ENCODE measurements around the gene ALPL. TPM values are rescaled to one million over a fixed set of nuclear protein-coding genes. Genes with fewer than 3 reads are reported as not detected.

Gene ALPL
- total and polyA plus RNA-seq, 12 donors = 21.9 to 752 (median 70.6) TPM

DNA sequence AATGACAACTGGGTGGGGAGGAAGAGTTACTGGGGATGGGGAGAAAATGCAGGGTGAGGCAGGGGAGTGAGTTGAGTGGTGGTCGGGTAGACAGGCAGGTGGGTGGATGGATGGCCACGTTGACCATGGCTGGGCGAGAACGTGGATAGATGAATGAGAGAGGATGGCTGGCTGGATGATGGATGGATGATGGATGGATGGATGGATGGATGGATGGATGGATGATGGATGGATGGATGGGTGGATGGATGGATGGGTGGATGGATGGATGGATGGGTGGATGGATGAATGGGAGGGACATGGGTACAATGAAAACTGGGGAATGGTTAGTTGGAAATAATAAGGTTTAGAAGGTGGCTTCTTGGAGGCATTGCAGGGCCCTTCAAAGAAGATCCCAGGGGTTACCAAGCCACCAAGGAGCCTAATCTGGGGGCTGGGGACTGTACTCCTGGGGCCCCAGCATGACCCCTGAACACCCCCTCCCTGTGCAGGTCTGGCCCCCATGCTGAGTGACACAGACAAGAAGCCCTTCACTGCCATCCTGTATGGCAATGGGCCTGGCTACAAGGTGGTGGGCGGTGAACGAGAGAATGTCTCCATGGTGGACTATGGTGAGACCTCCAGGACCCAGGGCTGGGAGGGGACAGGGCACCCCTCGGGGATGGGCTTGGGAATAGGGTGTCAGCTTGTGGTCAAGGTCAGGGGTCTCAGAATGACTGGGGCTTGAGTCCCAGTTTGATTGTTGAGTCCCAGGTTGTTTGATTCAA lies 67.0 kb downstream of the ALPL start:
- no peak overlapping the region for H3K4me3 ChIP-seq
- 86 to 95% (median 91%) methylated on average over 5 to 7 of the region's 7 CpGs for WGBS, 4 donors
- H3K9me3 ChIP-seq (replicated peaks in 1 of 3) = no peaks in the 10 kb centered on the region
- no peaks in the 10 kb centered on the region for H3K4me1 ChIP-seq (replicated peaks in 1 of 2)
- intact Hi-C loops (cut with DNase I) = loop anchor here in 1 of 2 donors (10.0 kb wide), 1 partner anchor 201 kb away; no protein-coding TSS in a partner anchor
- TF ChIP-seq, protein P1, sequence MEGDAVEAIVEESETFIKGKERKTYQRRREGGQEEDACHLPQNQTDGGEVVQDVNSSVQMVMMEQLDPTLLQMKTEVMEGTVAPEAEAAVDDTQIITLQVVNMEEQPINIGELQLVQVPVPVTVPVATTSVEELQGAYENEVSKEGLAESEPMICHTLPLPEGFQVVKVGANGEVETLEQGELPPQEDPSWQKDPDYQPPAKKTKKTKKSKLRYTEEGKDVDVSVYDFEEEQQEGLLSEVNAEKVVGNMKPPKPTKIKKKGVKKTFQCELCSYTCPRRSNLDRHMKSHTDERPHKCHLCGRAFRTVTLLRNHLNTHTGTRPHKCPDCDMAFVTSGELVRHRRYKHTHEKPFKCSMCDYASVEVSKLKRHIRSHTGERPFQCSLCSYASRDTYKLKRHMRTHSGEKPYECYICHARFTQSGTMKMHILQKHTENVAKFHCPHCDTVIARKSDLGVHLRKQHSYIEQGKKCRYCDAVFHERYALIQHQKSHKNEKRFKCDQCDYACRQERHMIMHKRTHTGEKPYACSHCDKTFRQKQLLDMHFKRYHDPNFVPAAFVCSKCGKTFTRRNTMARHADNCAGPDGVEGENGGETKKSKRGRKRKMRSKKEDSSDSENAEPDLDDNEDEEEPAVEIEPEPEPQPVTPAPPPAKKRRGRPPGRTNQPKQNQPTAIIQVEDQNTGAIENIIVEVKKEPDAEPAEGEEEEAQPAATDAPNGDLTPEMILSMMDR (IDR thresholded peaks at IDR 0.05) = no peak
- TF ChIP-seq POLR2A (IDR thresholded peaks at IDR 0.05) = no peak
- H3K27ac ChIP-seq = no peak overlapping the region
- no peak for DNase-seq
- H3K36me3 ChIP-seq (replicated peaks in 1 of 2) = no peaks in the 10 kb centered on the region
- no peaks in the 10 kb centered on the region for H3K27me3 ChIP-seq

DNA sequence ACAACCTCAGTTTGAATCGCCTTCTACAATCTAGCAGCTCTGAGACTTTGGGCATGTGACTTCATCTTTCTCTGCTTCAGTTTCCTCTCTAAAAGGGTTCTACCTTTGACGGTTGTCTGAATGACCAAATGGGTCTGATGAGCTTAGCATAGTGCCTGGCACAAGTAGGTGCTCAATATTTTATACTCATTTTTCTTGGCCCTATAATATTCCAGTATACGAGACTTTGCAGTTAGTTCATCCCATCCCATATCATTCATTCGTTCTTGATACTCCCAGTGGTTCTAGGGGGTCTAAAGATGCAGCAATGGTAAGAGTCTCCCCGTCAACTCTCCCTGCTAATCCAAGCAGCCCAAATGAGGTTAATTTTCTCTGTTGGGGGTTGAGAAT lies 67.6 kb downstream of the ALPL start:
- intact Hi-C loops (cut with DNase I) = loop anchor here in 1 of 2 donors (10.0 kb wide), 1 partner anchor 202 kb away; no protein-coding TSS in a partner anchor
- 91 to 95% (median 92%) methylated on average over 5 of the region's 5 CpGs for whole genome bisulfite sequencing, 4 donors

DNA sequence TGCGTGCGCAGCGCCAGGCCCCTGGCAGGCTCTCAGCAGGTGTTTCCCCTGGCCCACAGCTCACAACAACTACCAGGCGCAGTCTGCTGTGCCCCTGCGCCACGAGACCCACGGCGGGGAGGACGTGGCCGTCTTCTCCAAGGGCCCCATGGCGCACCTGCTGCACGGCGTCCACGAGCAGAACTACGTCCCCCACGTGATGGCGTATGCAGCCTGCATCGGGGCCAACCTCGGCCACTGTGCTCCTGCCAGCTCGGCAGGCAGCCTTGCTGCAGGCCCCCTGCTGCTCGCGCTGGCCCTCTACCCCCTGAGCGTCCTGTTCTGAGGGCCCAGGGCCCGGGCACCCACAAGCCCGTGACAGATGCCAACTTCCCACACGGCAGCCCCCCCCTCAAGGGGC lies 68.1 kb downstream of the ALPL start:
- no peak overlapping the region for H3K4me3 ChIP-seq
- TF ChIP-seq POLR2A (IDR thresholded peaks at IDR 0.05) = no peak
- TF ChIP-seq, protein P1 (IDR thresholded peaks at IDR 0.05) = no peak
- intact Hi-C loops (cut with DNase I) = loop anchor here in 1 of 2 donors (10.0 kb wide), 1 partner anchor 203 kb away; no protein-coding TSS in a partner anchor
- DNase-seq = peak in 1 of 7 donors; percentile 23
- no peaks in the 10 kb centered on the region for H3K27me3 ChIP-seq
- WGBS, 4 donors = 92 to 96% (median 93%) methylated on average over 4 to 26 of the region's 26 CpGs
- H3K9me3 ChIP-seq (replicated peaks in 1 of 3) = no peaks in the 10 kb centered on the region
- no peaks in the 10 kb centered on the region for H3K36me3 ChIP-seq (replicated peaks in 1 of 2)
- no peak overlapping the region for H3K27ac ChIP-seq
- H3K4me1 ChIP-seq (replicated peaks in 1 of 2) = no peaks in the 10 kb centered on the region

More for the DNA sequence above, 67.6 kb downstream of the ALPL start:
- no peak overlapping the region for H3K4me3 ChIP-seq
- H3K4me1 ChIP-seq (replicated peaks in 1 of 2) = no peaks in the 10 kb centered on the region
- no peak for TF ChIP-seq POLR2A (IDR thresholded peaks at IDR 0.05)
- TF ChIP-seq, protein P1 (IDR thresholded peaks at IDR 0.05) = no peak
- no peaks in the 10 kb centered on the region for H3K27me3 ChIP-seq
- H3K27ac ChIP-seq = no peak overlapping the region
- H3K9me3 ChIP-seq (replicated peaks in 1 of 3) = no peaks in the 10 kb centered on the region
- no peaks in the 10 kb centered on the region for H3K36me3 ChIP-seq (replicated peaks in 1 of 2)
- DNase-seq = no peak

DNA sequence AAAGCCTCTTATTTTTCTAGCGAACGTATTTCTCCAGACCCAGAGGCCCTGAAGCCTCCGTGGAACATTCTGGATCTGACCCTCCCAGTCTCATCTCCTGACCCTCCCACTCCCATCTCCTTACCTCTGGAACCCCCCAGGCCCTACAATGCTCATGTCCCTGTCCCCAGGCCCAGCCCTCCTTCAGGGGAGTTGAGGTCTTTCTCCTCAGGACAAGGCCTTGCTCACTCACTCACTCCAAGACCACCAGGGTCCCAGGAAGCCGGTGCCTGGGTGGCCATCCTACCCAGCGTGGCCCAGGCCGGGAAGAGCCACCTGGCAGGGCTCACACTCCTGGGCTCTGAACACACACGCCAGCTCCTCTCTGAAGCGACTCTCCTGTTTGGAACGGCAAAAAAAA lies 68.7 kb downstream of the ALPL start:
- Histone ChIP-seq H3K9me3 (replicated peaks in 1 of 3) (no peaks in the 10 kb centered on the region), H3K36me3 (replicated peaks in 1 of 2) (no peaks in the 10 kb centered on the region), H3K27me3 (no peaks in the 10 kb centered on the region), H3K4me3 (no peak overlapping the region), H3K4me1 (replicated peaks in 1 of 2) (no peaks in the 10 kb centered on the region), H3K27ac (no peak overlapping the region)
- TF ChIP-seq, protein P1 (IDR thresholded peaks at IDR 0.05) = no peak
- no peak for TF ChIP-seq POLR2A (IDR thresholded peaks at IDR 0.05)
- no peak for DNase-seq
- 88 to 94% (median 91%) methylated on average over 9 of the region's 9 CpGs for WGBS, 4 donors
- intact Hi-C loops (cut with DNase I) = loop anchor here in 1 of 2 donors (10.0 kb wide), 1 partner anchor 203 kb away; no protein-coding TSS in a partner anchor
